Chondrocyte (in vitro differentiated cells): ENCODE measurements around the gene S100A11. TPM values are rescaled to one million over a fixed set of nuclear protein-coding genes. Genes with fewer than 3 reads are reported as not detected.

Experiments
- DNase-seq: peaks from one replicate; pipeline ENCODE4 v3.0.0; 2021; ENCODE audit warnings: mixed read lengths, low spot score
- H3K27ac Mint-ChIP-seq: one replicate; pipeline ENCODE4 v1.8.0; 2021; ENCODE audit warnings: mild to moderate bottlenecking, moderate library complexity, mixed read lengths; ENCODE audit not compliant: unreplicated experiment
- H3K27me3 Mint-ChIP-seq: 2 replicates; pipeline ENCODE4 v1.8.0; 2021; ENCODE audit warnings: low read depth, mixed read lengths
- H3K36me3 Mint-ChIP-seq: 2 replicates; pipeline ENCODE4 v1.8.0; 2021; ENCODE audit warnings: low read depth, mixed read lengths
- H3K4me1 Mint-ChIP-seq: 2 replicates; pipeline ENCODE4 v1.8.0; 2021; ENCODE audit warnings: low read depth, mild to moderate bottlenecking, mixed read lengths
- H3K4me3 Mint-ChIP-seq: one replicate; pipeline ENCODE4 v1.8.0; 2021; ENCODE audit warnings: mild to moderate bottlenecking, moderate library complexity, mixed read lengths; ENCODE audit not compliant: unreplicated experiment
- H3K9me3 Mint-ChIP-seq: 2 replicates; pipeline ENCODE4 v1.8.0; 2021; ENCODE audit warnings: low read depth, mixed read lengths
- total RNA-seq: library from RNA; stranded (reverse); gene quantifications from 3 replicates; pipeline ENCODE4 v1.2.1, GENCODE V29; 2021
- TF ChIP-seq, protein P1 (sequence below): fragments of 200-600 bp; sonication (generic); IDR thresholded peaks from 2 replicates; pipeline ENCODE4 v1.5.0; 2021; ENCODE audit warnings: antibody characterized with exemption, mild to moderate bottlenecking, moderate library complexity

The S100A11 gene
- total RNA-seq, 1 donor from 2014 or later, result 741 TPM

DNA sequence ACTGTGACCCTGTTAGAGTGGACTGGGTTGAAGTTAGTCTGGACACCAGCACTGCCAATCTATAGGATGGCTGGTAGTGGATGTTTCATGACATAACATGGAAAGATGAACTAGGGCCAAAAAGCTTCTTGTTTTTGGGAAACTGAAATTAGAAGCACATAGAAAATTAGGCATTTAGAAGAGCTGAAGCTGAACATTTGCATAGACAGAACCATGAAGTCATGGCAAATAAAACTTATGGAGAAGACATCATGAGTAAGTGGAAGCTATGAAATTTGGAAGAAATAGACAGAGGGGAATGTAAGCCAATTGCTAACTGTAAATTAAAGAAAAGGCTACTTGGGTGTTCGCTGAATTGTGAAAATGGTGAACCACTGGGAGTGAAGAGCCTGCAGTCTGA lies 2.7 kb upstream of the S100A11 start:
- Mint-ChIP-seq H3K4me3 (no peak overlapping the region), H3K36me3 (peaks cover 12% of the 10 kb centered on the region), H3K4me1 (peaks cover 16% of the 10 kb centered on the region), H3K27ac (no peak overlapping the region), H3K9me3 (no peaks in the 10 kb centered on the region), H3K27me3 (no peaks in the 10 kb centered on the region)
- TF ChIP-seq, protein P1, sequence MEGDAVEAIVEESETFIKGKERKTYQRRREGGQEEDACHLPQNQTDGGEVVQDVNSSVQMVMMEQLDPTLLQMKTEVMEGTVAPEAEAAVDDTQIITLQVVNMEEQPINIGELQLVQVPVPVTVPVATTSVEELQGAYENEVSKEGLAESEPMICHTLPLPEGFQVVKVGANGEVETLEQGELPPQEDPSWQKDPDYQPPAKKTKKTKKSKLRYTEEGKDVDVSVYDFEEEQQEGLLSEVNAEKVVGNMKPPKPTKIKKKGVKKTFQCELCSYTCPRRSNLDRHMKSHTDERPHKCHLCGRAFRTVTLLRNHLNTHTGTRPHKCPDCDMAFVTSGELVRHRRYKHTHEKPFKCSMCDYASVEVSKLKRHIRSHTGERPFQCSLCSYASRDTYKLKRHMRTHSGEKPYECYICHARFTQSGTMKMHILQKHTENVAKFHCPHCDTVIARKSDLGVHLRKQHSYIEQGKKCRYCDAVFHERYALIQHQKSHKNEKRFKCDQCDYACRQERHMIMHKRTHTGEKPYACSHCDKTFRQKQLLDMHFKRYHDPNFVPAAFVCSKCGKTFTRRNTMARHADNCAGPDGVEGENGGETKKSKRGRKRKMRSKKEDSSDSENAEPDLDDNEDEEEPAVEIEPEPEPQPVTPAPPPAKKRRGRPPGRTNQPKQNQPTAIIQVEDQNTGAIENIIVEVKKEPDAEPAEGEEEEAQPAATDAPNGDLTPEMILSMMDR, result no peak
- DNase-seq, result no peak

DNA sequence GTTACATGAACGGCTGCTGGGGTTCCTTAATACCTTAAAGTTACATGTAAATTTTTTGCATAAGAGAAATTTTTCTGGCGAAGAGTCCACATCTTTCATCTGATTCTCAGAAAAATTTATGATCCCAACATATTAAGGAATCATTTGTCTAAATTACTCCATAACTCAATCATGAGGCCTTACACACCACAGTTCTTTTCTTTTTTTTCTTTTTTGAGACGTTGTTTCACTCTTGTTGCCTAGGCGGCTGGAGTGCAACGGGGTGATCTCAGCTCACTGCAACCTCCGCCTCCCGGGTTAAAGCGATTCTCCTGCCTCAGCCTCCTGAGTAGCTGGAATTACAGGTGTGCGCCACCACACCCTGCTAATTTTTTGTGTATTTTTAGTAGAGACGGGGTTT lies 2.1 kb upstream of the S100A11 start:
- Mint-ChIP-seq H3K4me1 (peaks cover 19% of the 10 kb centered on the region), H3K9me3 (no peaks in the 10 kb centered on the region), H3K27me3 (no peaks in the 10 kb centered on the region), H3K36me3 (peaks cover 15% of the 10 kb centered on the region), H3K27ac (no peak overlapping the region), H3K4me3 (no peak overlapping the region)
- no peak for DNase-seq
- TF ChIP-seq, protein P1, result no peak

- Mint-ChIP-seq H3K9me3 (peaks cover 1% of the 10 kb centered on the region), H3K4me3 (peak overlapping the region; percentile 87), H3K27ac (peak overlapping the region; percentile 99), H3K4me1 (peaks cover 25% of the 10 kb centered on the region), H3K27me3 (no peaks in the 10 kb centered on the region), H3K36me3 (peaks cover 40% of the 10 kb centered on the region)
- DNase-seq, result no peak
- TF ChIP-seq, protein P1, result peak; percentile 3
Measured at GRCh38 chr1:152035539-152036266, 1.1 kb downstream of the S100A11 start.

DNA sequence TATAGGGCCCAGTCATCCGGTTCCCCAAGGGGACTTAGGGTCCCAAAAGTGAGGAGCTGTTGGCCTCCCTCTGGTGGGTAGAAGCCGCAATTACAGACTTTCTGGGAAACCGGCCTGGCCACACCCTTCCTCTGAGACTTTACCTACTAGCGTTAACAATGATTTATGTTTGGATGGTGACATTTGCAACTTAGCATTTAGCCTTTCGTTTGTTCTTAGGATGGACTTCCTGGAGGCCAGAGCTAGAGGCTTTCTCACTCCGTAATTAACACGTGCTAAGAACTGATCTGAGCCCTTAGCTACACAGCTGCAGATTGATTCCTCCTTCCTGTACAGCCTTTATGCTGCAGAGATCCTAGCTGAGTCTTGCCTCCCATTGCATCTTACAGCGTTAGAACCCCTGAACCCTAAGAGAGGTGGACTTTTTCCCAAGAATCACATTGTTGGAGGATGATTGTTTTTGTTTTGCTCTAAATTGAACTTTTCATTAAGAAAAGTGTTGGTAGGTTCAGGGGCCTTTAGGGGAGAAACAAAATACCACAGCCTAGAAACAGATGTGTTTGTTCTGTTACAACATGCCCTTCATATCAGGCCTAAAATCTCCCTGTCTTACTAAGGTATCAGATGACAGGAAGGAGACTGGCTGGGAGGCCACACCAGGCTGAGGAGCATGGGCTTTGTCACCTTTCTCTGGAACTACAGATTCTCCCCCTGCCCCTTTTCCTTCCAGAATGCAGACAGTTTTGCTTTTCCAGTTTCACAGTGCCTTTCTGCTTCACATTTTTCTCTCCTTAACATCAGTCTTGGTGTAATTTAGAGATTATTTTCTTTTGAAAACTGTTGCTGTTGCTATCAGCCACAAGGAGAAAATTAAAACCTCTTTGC lies 1.9 kb downstream of the S100A11 start:
- Mint-ChIP-seq H3K4me1 (peaks cover 27% of the 10 kb centered on the region), H3K4me3 (peak overlapping the region; percentile 87), H3K9me3 (peaks cover 4% of the 10 kb centered on the region), H3K36me3 (peaks cover 44% of the 10 kb centered on the region), H3K27me3 (no peaks in the 10 kb centered on the region), H3K27ac (peak overlapping the region; percentile 99)
- DNase-seq, result no peak
- TF ChIP-seq, protein P1, result peak; percentile 86

DNA sequence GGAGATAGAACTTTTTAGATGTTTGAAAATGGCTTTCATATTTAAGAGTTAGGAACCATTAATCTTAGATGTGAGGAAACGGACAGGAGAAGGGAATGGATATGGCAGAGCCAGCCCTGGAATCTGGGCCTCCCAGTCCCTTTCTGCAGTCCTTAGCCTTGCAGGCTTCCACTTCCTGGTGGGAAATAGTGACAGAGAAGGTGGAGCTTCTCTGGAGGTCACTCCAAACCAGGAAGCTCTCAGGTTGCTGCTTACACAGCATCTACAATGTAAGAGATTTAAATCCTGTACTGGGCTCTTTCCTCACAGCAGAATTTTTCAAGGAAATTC lies 2.5 kb downstream of the S100A11 start:
- H3K4me1 Mint-ChIP-seq, result peaks cover 32% of the 10 kb centered on the region
- peaks cover 44% of the 10 kb centered on the region for H3K36me3 Mint-ChIP-seq
- H3K4me3 Mint-ChIP-seq, result peak overlapping the region; percentile 87
- peak overlapping the region; percentile 99 for H3K27ac Mint-ChIP-seq
- TF ChIP-seq, protein P1, result no peak
- H3K27me3 Mint-ChIP-seq, result no peaks in the 10 kb centered on the region
- DNase-seq, result no peak
- H3K9me3 Mint-ChIP-seq, result peaks cover 5% of the 10 kb centered on the region
